B cell (primary cell): ENCODE data around the gene RHOV. TPM values are rescaled to one million over a fixed set of nuclear protein-coding genes. Genes with fewer than 3 reads are reported as not detected.

Experiments
- ATAC-seq: fragments of 200-7000 bp; cut with Tn5 transposase; one replicate; pipeline ENCODE4 v1.10.0; 2021; ENCODE audit warnings: low read depth, mild to moderate bottlenecking, moderate number of reproducible peaks, moderate library complexity
- CTCF ChIA-PET: fragments of 350-600 bp; sonication (Branson Sonifier 250); formaldehyde crosslinking; loops from one replicate; lab custom pipeline; 2021; ENCODE audit warnings: antibody characterized with exemption, inconsistent platforms; lab: Charles Lee
- POLR2A ChIA-PET: fragments of 350-600 bp; sonication (Branson Sonifier 250); formaldehyde crosslinking; loops from one replicate; lab custom pipeline; 2021; ENCODE audit warnings: antibody characterized with exemption; lab: Charles Lee
- DNase-seq: peaks from one replicate; pipeline ENCODE4 v3.0.0; 2013
- H2AFZ ChIP-seq: 2 replicates; pipeline ENCODE4 v1.6.1; 2012; ENCODE audit warnings: mild to moderate bottlenecking, low read depth, low read length; ENCODE audit not compliant: insufficient read depth, poor library complexity, severe bottlenecking
- H3K27ac ChIP-seq, 2 donors: 1 replicate in 1 of 2; 2 replicates in 1 of 2; pipeline ENCODE4 v1.5.1; 2012 to 2013; ENCODE audit warnings: low read length in 2 of 2, mild to moderate bottlenecking in 2 of 2, moderate library complexity in 1 of 2
- H3K27me3 ChIP-seq, 4 experiments: fragments of 200-600 bp in 1 of 4; sonication (generic) in 1 of 4; replicated peaks in 1 of 4; 1 replicate in 2 of 4; 2 replicates in 2 of 4; pipeline versions ENCODE4 v1.6.1 to v1.7.0; 2013 to 2016; ENCODE audit warnings: low read length in 3 of 4, mild to moderate bottlenecking in 2 of 4, mixed read lengths in 1 of 4, moderate library complexity in 1 of 4; ENCODE audit not compliant: insufficient read depth in 4 of 4, control insufficient read depth in 3 of 4; ENCODE audit errors: control extremely low read depth in 1 of 4
- H3K36me3 ChIP-seq, 2 experiments: replicated peaks in 1 of 2; 1 replicate in 1 of 2; 2 replicates in 1 of 2; pipeline versions ENCODE4 v1.6.1 to v1.7.1; 2013; ENCODE audit warnings: low read length in 1 of 2; ENCODE audit not compliant: insufficient read depth in 2 of 2, control insufficient read depth in 1 of 2; ENCODE audit errors: control extremely low read depth in 1 of 2, extremely low read depth in 1 of 2
- H3K4me1 ChIP-seq, 2 donors: fragments of 200-600 bp in 1 of 2; sonication (generic) in 1 of 2; 1 replicate in 1 of 2; 2 replicates in 1 of 2; pipeline versions ENCODE4 v1.5.1 to v1.6.1; 2013 to 2017; ENCODE audit warnings: low read length in 2 of 2; ENCODE audit not compliant: control insufficient read depth in 2 of 2, insufficient read depth in 2 of 2
- H3K4me2 ChIP-seq: replicated peaks from 2 replicates; pipeline ENCODE3; 2012; ENCODE audit warnings: mild to moderate bottlenecking, low read depth, low read length; ENCODE audit not compliant: poor library complexity, severe bottlenecking
- H3K4me3 ChIP-seq, 5 experiments: fragments of 200-600 bp in 1 of 5; sonication (generic) in 1 of 5; 1 replicate in 3 of 5; 2 replicates in 2 of 5; pipeline versions ENCODE4 v1.5.1 to v1.7.0; 2011 to 2016; ENCODE audit warnings: low read length in 4 of 5, mild to moderate bottlenecking in 4 of 5, low read depth in 2 of 5, control low read depth in 1 of 5, moderate library complexity in 1 of 5; ENCODE audit not compliant: insufficient read depth in 1 of 5; ENCODE audit errors: control extremely low read depth in 1 of 5, extremely low read depth in 1 of 5
- H3K79me2 ChIP-seq: fragments of 200-600 bp; sonication (generic); one replicate; pipeline ENCODE4 v1.6.0; 2016; ENCODE audit warnings: low read length; ENCODE audit not compliant: control insufficient read depth, insufficient read depth
- H3K9ac ChIP-seq: fragments of 200-600 bp; sonication (generic); 2 replicates; pipeline ENCODE4 v1.6.1; 2017; ENCODE audit warnings: mild to moderate bottlenecking, low read length, moderate library complexity
- H3K9me3 ChIP-seq, 3 donors: one replicate each; pipeline versions ENCODE4 v1.6.1 to v1.7.1; 2013; ENCODE audit warnings: low read length in 2 of 3; ENCODE audit not compliant: control insufficient read depth in 2 of 3, insufficient read depth in 1 of 3; ENCODE audit errors: control extremely low read depth in 1 of 3
- H4K20me1 ChIP-seq: 2 replicates; pipeline ENCODE4 v1.6.0; 2012; ENCODE audit warnings: mild to moderate bottlenecking, low read length; ENCODE audit not compliant: insufficient read depth, control insufficient read depth, poor library complexity, severe bottlenecking
- H3K27ac Mint-ChIP-seq: one replicate; pipeline ENCODE4 v1.8.0; 2021; ENCODE audit warnings: mixed read lengths
- H3K27me3 Mint-ChIP-seq: one replicate; pipeline ENCODE4 v1.8.0; 2021; ENCODE audit warnings: mixed read lengths
- H3K4me1 Mint-ChIP-seq: one replicate; pipeline ENCODE4 v1.8.0; 2021; ENCODE audit warnings: mixed read lengths
- H3K4me3 Mint-ChIP-seq: one replicate; pipeline ENCODE4 v1.8.0; 2021; ENCODE audit warnings: mixed read lengths
- H3K9me3 Mint-ChIP-seq: one replicate; pipeline ENCODE4 v1.8.0; 2022; ENCODE audit warnings: mixed read lengths; ENCODE audit not compliant: insufficient read depth
- EZH2 ChIP-seq: IDR thresholded peaks from 2 replicates; pipeline ENCODE4 v1.6.1; 2012; ENCODE audit warnings: borderline replicate concordance, low read depth, mild to moderate bottlenecking, moderate library complexity, low read length; ENCODE audit not compliant: insufficient read depth, poor library complexity, severe bottlenecking
- WGBS: methylation state at CpG from one replicate; pipeline ENCODE4 v1.1.5; 2013; ENCODE audit warnings: missing lambda C conversion rate; ENCODE audit not compliant: insufficient coverage; 5-methylcytosine and 5-hydroxymethylcytosine counted together
- intact Hi-C: fragments of 100-400 bp; cut with micrococcal nuclease; formaldehyde crosslinking; loops from one replicate; pipeline ENCODE4 v1.10.0; 2022
- polyA plus RNA-seq: library from polyadenylated mRNA; depleted of rRNA; stranded (reverse); fragments of >200 nt; gene quantifications from 2 replicates; pipeline ENCODE4 v1.2.3, GENCODE V29; 2012
- total RNA-seq, 2 donors: library from RNA; stranded (reverse); fragments of 120-200 nt in 1 of 2; gene quantifications; 1 replicate in 1 of 2; 2 replicates in 1 of 2; pipeline versions ENCODE4 v1.2.3 to v1.2.4, GENCODE V29; 2013 to 2022
- TF ChIP-seq, protein P1 (sequence below): fragments of 200-600 bp; IDR thresholded peaks from one replicate; pipeline ENCODE4 v1.8.0; 2022; ENCODE audit warnings: antibody characterized with exemption, mild to moderate bottlenecking

The RHOV gene
- total and polyA plus RNA-seq, 2 donors (not counting 1 experiment from before 2014, with no cell fraction given) = 0.54 TPM; not detected in 1

DNA sequence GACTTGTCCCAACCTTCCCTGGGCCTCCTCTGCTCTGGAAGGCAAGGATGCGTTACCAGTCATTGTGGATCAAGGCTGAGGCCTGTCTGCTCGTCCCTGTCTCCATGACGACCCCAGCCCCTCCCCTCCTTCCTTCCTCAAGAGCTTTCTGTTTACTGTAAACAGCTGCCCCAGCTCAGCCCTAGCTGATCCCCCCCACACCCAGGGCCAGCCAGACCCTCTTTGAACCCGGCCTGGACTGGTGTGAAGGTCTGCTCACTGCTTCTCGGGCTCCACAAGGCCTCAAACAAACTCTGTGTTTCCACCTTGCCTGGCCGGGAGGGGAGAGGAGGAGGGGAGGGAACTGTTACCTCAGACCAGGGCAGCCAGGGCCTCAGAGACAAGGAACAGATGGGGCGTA is 37.1 kb upstream of the RHOV start:
- Histone ChIP-seq H3K36me3 (no peaks in the 10 kb centered on the region), H2AFZ (no peak overlapping the region), H3K4me2 (no peak overlapping the region), H3K9ac (no peak overlapping the region), H3K4me1 (peaks cover 8 to 20% of the 10 kb centered on the region in 2 donors), H3K27ac (no peak overlapping the region), H3K27me3 (no peaks in the 10 kb centered on the region), H4K20me1 (no peaks in the 10 kb centered on the region), H3K4me3 (no peak overlapping the region), H3K79me2 (no peaks in the 10 kb centered on the region), H3K9me3 (no peaks in the 10 kb centered on the region)
- TF ChIP-seq, protein P1, sequence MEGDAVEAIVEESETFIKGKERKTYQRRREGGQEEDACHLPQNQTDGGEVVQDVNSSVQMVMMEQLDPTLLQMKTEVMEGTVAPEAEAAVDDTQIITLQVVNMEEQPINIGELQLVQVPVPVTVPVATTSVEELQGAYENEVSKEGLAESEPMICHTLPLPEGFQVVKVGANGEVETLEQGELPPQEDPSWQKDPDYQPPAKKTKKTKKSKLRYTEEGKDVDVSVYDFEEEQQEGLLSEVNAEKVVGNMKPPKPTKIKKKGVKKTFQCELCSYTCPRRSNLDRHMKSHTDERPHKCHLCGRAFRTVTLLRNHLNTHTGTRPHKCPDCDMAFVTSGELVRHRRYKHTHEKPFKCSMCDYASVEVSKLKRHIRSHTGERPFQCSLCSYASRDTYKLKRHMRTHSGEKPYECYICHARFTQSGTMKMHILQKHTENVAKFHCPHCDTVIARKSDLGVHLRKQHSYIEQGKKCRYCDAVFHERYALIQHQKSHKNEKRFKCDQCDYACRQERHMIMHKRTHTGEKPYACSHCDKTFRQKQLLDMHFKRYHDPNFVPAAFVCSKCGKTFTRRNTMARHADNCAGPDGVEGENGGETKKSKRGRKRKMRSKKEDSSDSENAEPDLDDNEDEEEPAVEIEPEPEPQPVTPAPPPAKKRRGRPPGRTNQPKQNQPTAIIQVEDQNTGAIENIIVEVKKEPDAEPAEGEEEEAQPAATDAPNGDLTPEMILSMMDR = no peak
- no peak for TF ChIP-seq EZH2
- Mint-ChIP-seq H3K27me3 (no peaks in the 10 kb centered on the region), H3K4me3 (no peak overlapping the region), H3K9me3 (no peaks in the 10 kb centered on the region), H3K4me1 (peaks cover 14% of the 10 kb centered on the region), H3K27ac (no peak overlapping the region)
- WGBS = 61% methylated on average over 6 of the region's 7 CpGs
- no peak for ATAC-seq
- ChIA-PET POLR2A (no interaction called here), CTCF (interaction anchor here (0.9 to 9.5 kb wide), 4 partner anchors 8 to 110 kb away, joined by 3 to 176 read pairs (median 10); partner anchors contain the start of gene CHAC1)
- DNase-seq = no peak
- intact Hi-C loops = no loop called here

DNA sequence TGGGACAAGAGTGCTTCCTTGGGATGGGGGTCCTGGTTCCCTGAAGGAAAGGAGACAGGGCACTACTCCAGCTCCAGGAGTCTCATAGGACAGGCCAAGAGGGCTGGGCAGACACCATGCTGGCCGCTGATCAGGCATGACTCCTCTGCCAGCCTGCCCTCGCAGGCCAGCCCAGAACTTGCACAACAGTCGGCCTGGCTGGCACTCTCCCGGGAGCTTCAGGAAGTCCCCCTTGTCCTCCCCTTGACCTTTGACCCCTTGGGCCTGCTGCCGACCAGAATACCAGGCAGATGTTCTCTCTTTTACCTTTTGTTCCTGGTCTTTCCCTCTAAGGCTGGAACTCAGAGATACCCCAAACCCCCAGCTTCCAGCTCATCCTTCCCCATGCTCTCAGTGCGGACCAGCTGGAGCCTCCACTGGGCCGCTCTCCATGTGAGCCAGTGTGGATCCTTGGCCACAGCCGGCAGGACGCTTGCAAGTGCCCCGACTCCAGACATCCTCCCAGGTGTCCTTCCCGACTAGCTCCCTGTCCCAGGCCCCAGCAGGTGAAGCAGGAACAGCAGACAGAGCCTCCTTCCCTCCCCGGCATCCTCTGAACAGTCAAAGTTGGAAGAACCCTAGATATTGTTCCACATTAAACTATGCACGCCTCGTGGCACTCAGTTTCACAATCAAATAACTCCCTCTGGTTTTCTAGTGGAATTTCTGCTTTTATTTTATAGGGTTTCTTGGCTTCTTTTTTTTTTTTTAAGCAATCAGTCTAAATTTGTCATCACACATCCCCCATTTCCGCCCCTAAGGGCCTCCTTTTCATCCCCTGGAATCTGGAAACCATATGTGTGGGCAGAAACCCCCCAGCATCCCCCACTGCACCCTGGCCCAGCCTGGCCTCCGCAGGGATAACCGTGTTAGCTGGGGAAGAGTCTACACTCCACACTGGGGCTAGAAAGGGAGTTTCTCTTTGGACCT is 35.9 kb upstream of the RHOV start:
- no peak overlapping the region for H3K4me3 Mint-ChIP-seq
- H3K27me3 Mint-ChIP-seq = no peaks in the 10 kb centered on the region
- Histone ChIP-seq H2AFZ (no peak overlapping the region), H3K79me2 (no peaks in the 10 kb centered on the region), H3K4me1 (peaks cover 16 to 32% of the 10 kb centered on the region in 2 donors), H3K27me3 (no peaks in the 10 kb centered on the region), H4K20me1 (no peaks in the 10 kb centered on the region), H3K4me3 (no peak overlapping the region), H3K4me2 (no peak overlapping the region), H3K36me3 (no peaks in the 10 kb centered on the region), H3K9me3 (no peaks in the 10 kb centered on the region), H3K9ac (no peak overlapping the region), H3K27ac (no peak overlapping the region)
- peak overlapping the region; percentile 75 for H3K27ac Mint-ChIP-seq
- intact Hi-C loops = loop anchor here (10.0 kb wide), 3 partner anchors 505 to 985 kb away; partner anchors contain the start of genes MGA, RTF1 and SPTBN5
- H3K9me3 Mint-ChIP-seq = no peaks in the 10 kb centered on the region
- ATAC-seq = no peak
- peaks cover 22% of the 10 kb centered on the region for H3K4me1 Mint-ChIP-seq
- DNase-seq = no peak
- TF ChIP-seq, protein P1 = no peak
- TF ChIP-seq EZH2 = no peak
- 83% methylated on average over 11 of the region's 17 CpGs for WGBS
- ChIA-PET CTCF (interaction anchor here (9.5 kb wide), 1 partner anchor 111 kb away, joined by 176 read pairs; no protein-coding TSS in a partner anchor), POLR2A (no interaction called here)
